WTC11 (cell line): ENCODE measurements around the gene SLC1A6. TPM values are rescaled to one million over a fixed set of nuclear protein-coding genes. Genes with fewer than 3 reads are reported as not detected.
"Not testable (repeated sequence)": the region's sequence is repeated elsewhere in the genome, so short reads cannot be mapped to it uniquely, and the experiment has no call there.

ENCODE experiments used
- ATAC-seq: fragments of 200-7000 bp; cut with Tn5 transposase; 2 replicates; pipeline ENCODE4 v1.10.0; 2021; ENCODE audit warnings: mild to moderate bottlenecking, moderate library complexity
- CTCF ChIA-PET: fragments of 300-600 bp; sonication (Branson Sonifier 250); formaldehyde crosslinking; loops from one replicate; lab custom pipeline; 2021; ENCODE audit warnings: antibody characterized with exemption; lab: Charles Lee
- POLR2A ChIA-PET: fragments of 350-600 bp; sonication (Branson Sonifier 250); formaldehyde crosslinking; loops from one replicate; lab custom pipeline; 2021; ENCODE audit warnings: antibody characterized with exemption; lab: Charles Lee
- DNase-seq: peaks from one replicate; pipeline ENCODE4 v3.0.0; 2021; ENCODE audit warnings: low spot score
- H3K27ac Mint-ChIP-seq: 2 replicates; pipeline ENCODE4 v1.8.0; 2021; ENCODE audit warnings: mixed read lengths
- H3K27me3 Mint-ChIP-seq: 2 replicates; pipeline ENCODE4 v1.8.0; 2021; ENCODE audit warnings: low read depth, mild to moderate bottlenecking, moderate library complexity, mixed read lengths
- H3K36me3 Mint-ChIP-seq: 2 replicates; pipeline ENCODE4 v1.8.0; 2021; ENCODE audit warnings: mixed read lengths
- H3K4me1 Mint-ChIP-seq: 2 replicates; pipeline ENCODE4 v1.8.0; 2022; ENCODE audit warnings: mixed read lengths
- H3K4me3 Mint-ChIP-seq: 2 replicates; pipeline ENCODE4 v1.8.0; 2021; ENCODE audit warnings: mild to moderate bottlenecking, moderate library complexity, mixed read lengths
- H3K9me3 Mint-ChIP-seq: 2 replicates; pipeline ENCODE4 v1.8.0; 2021; ENCODE audit warnings: mixed read lengths
- E2F1 ChIP-seq: sonication (generic); formaldehyde crosslinking; IDR thresholded peaks from 2 replicates; pipeline ENCODE4 v1.8.0; 2022; ENCODE audit warnings: mild to moderate bottlenecking, missing genetic modification reagents
- EMX1 ChIP-seq: fragments of 250-450 bp; sonication (Bioruptor Pico); IDR thresholded peaks from 2 replicates; pipeline ENCODE4 v1.8.0; 2021; ENCODE audit warnings: mild to moderate bottlenecking
- IRF2 ChIP-seq: sonication (generic); formaldehyde crosslinking; IDR thresholded peaks from 2 replicates; pipeline ENCODE4 v1.8.0; 2022; ENCODE audit warnings: low read depth, missing genetic modification reagents, borderline replicate concordance
- KAT7 ChIP-seq: sonication (generic); formaldehyde crosslinking; IDR thresholded peaks from 2 replicates; pipeline ENCODE4 v1.8.1; 2023; ENCODE audit warnings: missing genetic modification reagents, mild to moderate bottlenecking, borderline replicate concordance
- MYBL2 ChIP-seq: sonication (generic); formaldehyde crosslinking; IDR thresholded peaks from 2 replicates; pipeline ENCODE4 v1.8.1; 2023; ENCODE audit warnings: mild to moderate bottlenecking, moderate library complexity, missing genetic modification reagents
- NR2C2 ChIP-seq: sonication (generic); formaldehyde crosslinking; IDR thresholded peaks from 2 replicates; pipeline ENCODE4 v1.8.0; 2022; ENCODE audit warnings: mild to moderate bottlenecking, missing genetic modification reagents
- NR3C1 ChIP-seq: sonication (generic); formaldehyde crosslinking; conservative IDR thresholded peaks from 2 replicates; pipeline ENCODE4 v1.8.1; 2023; ENCODE audit warnings: low read depth, mild to moderate bottlenecking, missing genetic modification reagents
- OVOL2 ChIP-seq: fragments of 250-450 bp; sonication (Bioruptor Pico); IDR thresholded peaks from 2 replicates; pipeline ENCODE4 v1.9.0; 2021; ENCODE audit warnings: mild to moderate bottlenecking, borderline replicate concordance
- PRDM15 ChIP-seq: sonication (generic); formaldehyde crosslinking; IDR thresholded peaks from 2 replicates; pipeline ENCODE4 v1.8.0; 2022; ENCODE audit warnings: missing genetic modification reagents
- SOX15 ChIP-seq: fragments of 250-450 bp; sonication (Bioruptor Pico); IDR thresholded peaks from 2 replicates; pipeline ENCODE4 v1.9.0; 2021; ENCODE audit warnings: mild to moderate bottlenecking
- SP1 ChIP-seq: sonication (generic); formaldehyde crosslinking; conservative IDR thresholded peaks from 2 replicates; pipeline ENCODE4 v1.8.1; 2022; ENCODE audit warnings: missing genetic modification reagents
- USF2 ChIP-seq: sonication (generic); formaldehyde crosslinking; IDR thresholded peaks from 2 replicates; pipeline ENCODE4 v1.8.1; 2023; ENCODE audit warnings: mild to moderate bottlenecking, missing genetic modification reagents, moderate library complexity
- ZBTB43 ChIP-seq: sonication (generic); formaldehyde crosslinking; IDR thresholded peaks from 2 replicates; pipeline ENCODE4 v1.8.1; 2023; ENCODE audit warnings: mild to moderate bottlenecking, missing genetic modification reagents
- ZNF263 ChIP-seq: sonication (generic); formaldehyde crosslinking; IDR thresholded peaks from 2 replicates; pipeline ENCODE4 v1.8.1; 2022; ENCODE audit warnings: low read depth, mild to moderate bottlenecking, moderate library complexity, missing genetic modification reagents
- total RNA-seq: library from RNA; stranded (reverse); gene quantifications from 3 replicates; pipeline ENCODE4 v1.2.3, GENCODE V29; 2021
- TF ChIP-seq, protein P1 (sequence below): sonication (generic); formaldehyde crosslinking; conservative IDR thresholded peaks from 2 replicates; pipeline ENCODE4 v1.8.1; 2023; ENCODE audit warnings: mild to moderate bottlenecking, low read depth, missing genetic modification reagents, moderate library complexity
- TF ChIP-seq, protein P2 (sequence below): fragments of 250-450 bp; sonication (Bioruptor Pico); IDR thresholded peaks from 2 replicates; pipeline ENCODE4 v1.9.0; 2021; ENCODE audit warnings: mild to moderate bottlenecking, borderline replicate concordance
- TF ChIP-seq, protein P3 (sequence below): fragments of 250-450 bp; sonication (Bioruptor Pico); IDR thresholded peaks from 2 replicates; pipeline ENCODE4 v1.9.0; 2021; ENCODE audit warnings: moderate library complexity, mild to moderate bottlenecking, inconsistent platforms, borderline replicate concordance

Gene SLC1A6
- total RNA-seq, 1 experiment from 2014 or later = 12.0 TPM

GRCh38 chr19:15022752-15023151 lies 43.1 kb upstream of the SLC1A6 start (continued):
- no peak for TF ChIP-seq ZBTB43
- no peak for TF ChIP-seq NR2C2 (CRISPR knock-in tag)
- TF ChIP-seq, protein P1, sequence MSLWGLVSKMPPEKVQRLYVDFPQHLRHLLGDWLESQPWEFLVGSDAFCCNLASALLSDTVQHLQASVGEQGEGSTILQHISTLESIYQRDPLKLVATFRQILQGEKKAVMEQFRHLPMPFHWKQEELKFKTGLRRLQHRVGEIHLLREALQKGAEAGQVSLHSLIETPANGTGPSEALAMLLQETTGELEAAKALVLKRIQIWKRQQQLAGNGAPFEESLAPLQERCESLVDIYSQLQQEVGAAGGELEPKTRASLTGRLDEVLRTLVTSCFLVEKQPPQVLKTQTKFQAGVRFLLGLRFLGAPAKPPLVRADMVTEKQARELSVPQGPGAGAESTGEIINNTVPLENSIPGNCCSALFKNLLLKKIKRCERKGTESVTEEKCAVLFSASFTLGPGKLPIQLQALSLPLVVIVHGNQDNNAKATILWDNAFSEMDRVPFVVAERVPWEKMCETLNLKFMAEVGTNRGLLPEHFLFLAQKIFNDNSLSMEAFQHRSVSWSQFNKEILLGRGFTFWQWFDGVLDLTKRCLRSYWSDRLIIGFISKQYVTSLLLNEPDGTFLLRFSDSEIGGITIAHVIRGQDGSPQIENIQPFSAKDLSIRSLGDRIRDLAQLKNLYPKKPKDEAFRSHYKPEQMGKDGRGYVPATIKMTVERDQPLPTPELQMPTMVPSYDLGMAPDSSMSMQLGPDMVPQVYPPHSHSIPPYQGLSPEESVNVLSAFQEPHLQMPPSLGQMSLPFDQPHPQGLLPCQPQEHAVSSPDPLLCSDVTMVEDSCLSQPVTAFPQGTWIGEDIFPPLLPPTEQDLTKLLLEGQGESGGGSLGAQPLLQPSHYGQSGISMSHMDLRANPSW (CRISPR knock-in tag) = no peak

GRCh38 chr19:15021286-15022007 lies 41.8 kb upstream of the SLC1A6 start:
- H3K9me3 Mint-ChIP-seq = no peaks in the 10 kb centered on the region
- TF ChIP-seq IRF2 (CRISPR knock-in tag) (no peak), OVOL2 (CRISPR knock-in tag) (no peak), E2F1 (CRISPR knock-in tag) (no peak), NR3C1 (CRISPR knock-in tag) (no peak), MYBL2 (CRISPR knock-in tag) (no peak), USF2 (CRISPR knock-in tag) (no peak), KAT7 (CRISPR knock-in tag) (no peak), PRDM15 (CRISPR knock-in tag) (no peak), SOX15 (CRISPR knock-in tag) (no peak), SP1 (CRISPR knock-in tag) (no peak), ZNF263 (CRISPR knock-in tag) (no peak), EMX1 (no peak)
- TF ChIP-seq, protein P2, sequence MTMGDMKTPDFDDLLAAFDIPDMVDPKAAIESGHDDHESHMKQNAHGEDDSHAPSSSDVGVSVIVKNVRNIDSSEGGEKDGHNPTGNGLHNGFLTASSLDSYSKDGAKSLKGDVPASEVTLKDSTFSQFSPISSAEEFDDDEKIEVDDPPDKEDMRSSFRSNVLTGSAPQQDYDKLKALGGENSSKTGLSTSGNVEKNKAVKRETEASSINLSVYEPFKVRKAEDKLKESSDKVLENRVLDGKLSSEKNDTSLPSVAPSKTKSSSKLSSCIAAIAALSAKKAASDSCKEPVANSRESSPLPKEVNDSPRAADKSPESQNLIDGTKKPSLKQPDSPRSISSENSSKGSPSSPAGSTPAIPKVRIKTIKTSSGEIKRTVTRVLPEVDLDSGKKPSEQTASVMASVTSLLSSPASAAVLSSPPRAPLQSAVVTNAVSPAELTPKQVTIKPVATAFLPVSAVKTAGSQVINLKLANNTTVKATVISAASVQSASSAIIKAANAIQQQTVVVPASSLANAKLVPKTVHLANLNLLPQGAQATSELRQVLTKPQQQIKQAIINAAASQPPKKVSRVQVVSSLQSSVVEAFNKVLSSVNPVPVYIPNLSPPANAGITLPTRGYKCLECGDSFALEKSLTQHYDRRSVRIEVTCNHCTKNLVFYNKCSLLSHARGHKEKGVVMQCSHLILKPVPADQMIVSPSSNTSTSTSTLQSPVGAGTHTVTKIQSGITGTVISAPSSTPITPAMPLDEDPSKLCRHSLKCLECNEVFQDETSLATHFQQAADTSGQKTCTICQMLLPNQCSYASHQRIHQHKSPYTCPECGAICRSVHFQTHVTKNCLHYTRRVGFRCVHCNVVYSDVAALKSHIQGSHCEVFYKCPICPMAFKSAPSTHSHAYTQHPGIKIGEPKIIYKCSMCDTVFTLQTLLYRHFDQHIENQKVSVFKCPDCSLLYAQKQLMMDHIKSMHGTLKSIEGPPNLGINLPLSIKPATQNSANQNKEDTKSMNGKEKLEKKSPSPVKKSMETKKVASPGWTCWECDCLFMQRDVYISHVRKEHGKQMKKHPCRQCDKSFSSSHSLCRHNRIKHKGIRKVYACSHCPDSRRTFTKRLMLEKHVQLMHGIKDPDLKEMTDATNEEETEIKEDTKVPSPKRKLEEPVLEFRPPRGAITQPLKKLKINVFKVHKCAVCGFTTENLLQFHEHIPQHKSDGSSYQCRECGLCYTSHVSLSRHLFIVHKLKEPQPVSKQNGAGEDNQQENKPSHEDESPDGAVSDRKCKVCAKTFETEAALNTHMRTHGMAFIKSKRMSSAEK (CRISPR knock-in tag) = no peak
- TF ChIP-seq, protein P3, sequence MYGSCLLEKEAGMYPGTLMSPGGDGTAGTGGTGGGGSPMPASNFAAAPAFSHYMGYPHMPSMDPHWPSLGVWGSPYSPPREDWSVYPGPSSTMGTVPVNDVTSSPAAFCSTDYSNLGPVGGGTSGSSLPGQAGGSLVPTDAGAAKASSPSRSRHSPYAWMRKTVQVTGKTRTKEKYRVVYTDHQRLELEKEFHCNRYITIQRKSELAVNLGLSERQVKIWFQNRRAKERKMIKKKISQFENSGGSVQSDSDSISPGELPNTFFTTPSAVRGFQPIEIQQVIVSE (CRISPR knock-in tag) = no peak
- CTCF ChIA-PET = no interaction called here
- no peaks in the 10 kb centered on the region for H3K36me3 Mint-ChIP-seq
- DNase-seq = no peak
- no peaks in the 10 kb centered on the region for H3K4me1 Mint-ChIP-seq
- POLR2A ChIA-PET = no interaction called here
- no peak overlapping the region for H3K4me3 Mint-ChIP-seq
- peaks cover 30% of the 10 kb centered on the region for H3K27me3 Mint-ChIP-seq
- H3K27ac Mint-ChIP-seq = no peak overlapping the region
- no peak for ATAC-seq

DNA sequence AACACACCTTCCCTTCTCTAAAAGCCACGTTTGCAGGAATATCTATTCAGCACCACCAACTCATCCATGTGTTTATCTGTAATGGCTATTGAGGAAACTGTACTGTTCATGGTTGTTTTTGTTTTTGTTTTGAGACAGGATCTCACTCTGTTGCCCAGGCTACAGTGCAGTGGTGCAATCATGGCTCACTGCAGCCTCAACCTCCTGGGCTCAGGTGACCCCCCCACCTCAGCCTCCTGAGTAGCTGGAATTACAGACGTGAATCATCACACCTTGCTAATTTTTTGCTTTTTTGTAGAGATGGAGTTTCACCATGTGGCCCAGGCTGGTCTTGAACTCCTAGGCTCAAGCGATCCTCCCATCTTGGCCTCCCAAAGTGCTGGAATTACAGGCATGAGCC lies 39.2 kb upstream of the SLC1A6 start:
- H3K27ac Mint-ChIP-seq, POLR2A ChIA-PET, H3K36me3 Mint-ChIP-seq, H3K4me1 Mint-ChIP-seq, H3K9me3 Mint-ChIP-seq, ATAC-seq, CTCF ChIA-PET, DNase-seq, H3K4me3 Mint-ChIP-seq: not testable (repeated sequence)
- H3K27me3 Mint-ChIP-seq = peaks cover 40% of the 10 kb centered on the region
